ENCODE data around the gene AKR1B15. TPM values are rescaled to one million over a fixed set of nuclear protein-coding genes. Genes with fewer than 3 reads are reported as not detected.
A peak's percentile ranks its signal among the peaks of the same experiment; 100 is the strongest.

Gene AKR1B15
- total RNA-seq, 2 donors from 2014 or later: not detected

- no peak for DNase-seq (ENCODE audit: low spot score in 2 of 2)
- Mint-ChIP-seq H3K27ac (no peak overlapping the region), H3K9me3 (peaks cover 0 to 10% of the 10 kb centered on the region in 2 donors), H3K36me3 (peaks cover 0 to 8% of the 10 kb centered on the region in 2 donors)
- no peak for ATAC-seq
Observed at GRCh38 chr7:134618756-134619530, 70.0 kb downstream of the AKR1B15 start.

- Mint-ChIP-seq H3K27ac (no peak overlapping the region), H3K9me3 (peaks cover 0 to 10% of the 10 kb centered on the region in 2 donors), H3K36me3 (peaks cover 0 to 8% of the 10 kb centered on the region in 2 donors)
- DNase-seq (ENCODE audit: low spot score in 2 of 2) (no peak), ATAC-seq (peak; percentile 16 to 73)
Observed at GRCh38 chr7:134619627-134620331, 70.9 kb downstream of the AKR1B15 start.

- DNase-seq (ENCODE audit: low spot score in 2 of 2) (no peak), ATAC-seq (no peak)
- Mint-ChIP-seq H3K27ac (no peak overlapping the region), H3K36me3 (no peaks in the 10 kb centered on the region), H3K9me3 (no peaks in the 10 kb centered on the region)
Observed at GRCh38 chr7:134622303-134622995, 73.5 kb downstream of the AKR1B15 start.

- ATAC-seq (no peak), DNase-seq (ENCODE audit: low spot score in 2 of 2) (no peak)
- H3K27ac Mint-ChIP-seq: no peak overlapping the region
- H3K36me3 Mint-ChIP-seq: no peaks in the 10 kb centered on the region
- no peaks in the 10 kb centered on the region for H3K9me3 Mint-ChIP-seq
Observed at GRCh38 chr7:134623193-134623592, 74.3 kb downstream of the AKR1B15 start.

- no peaks in the 10 kb centered on the region for H3K9me3 Mint-ChIP-seq
- H3K36me3 Mint-ChIP-seq: no peaks in the 10 kb centered on the region
- DNase-seq (ENCODE audit: low spot score in 2 of 2) (no peak), ATAC-seq (no peak)
- H3K27ac Mint-ChIP-seq: no peak overlapping the region
Observed at GRCh38 chr7:134625550-134625949, 76.6 kb downstream of the AKR1B15 start.

- H3K27ac Mint-ChIP-seq: no peak overlapping the region
- ATAC-seq (no peak), DNase-seq (ENCODE audit: low spot score in 2 of 2) (no peak)
- no peaks in the 10 kb centered on the region for H3K9me3 Mint-ChIP-seq
- H3K36me3 Mint-ChIP-seq: no peaks in the 10 kb centered on the region
Observed at GRCh38 chr7:134627109-134627774, 78.3 kb downstream of the AKR1B15 start.

- DNase-seq (ENCODE audit: low spot score in 2 of 2): no peak
- no peaks in the 10 kb centered on the region for H3K36me3 Mint-ChIP-seq
- no peak for ATAC-seq
- H3K9me3 Mint-ChIP-seq: no peaks in the 10 kb centered on the region
- no peak overlapping the region for H3K27ac Mint-ChIP-seq
Observed at GRCh38 chr7:134627775-134628153, 78.9 kb downstream of the AKR1B15 start.

GRCh38 chr7:134629445-134629844 lies 80.5 kb downstream of the AKR1B15 start:
- H3K27ac Mint-ChIP-seq: no peak overlapping the region
- DNase-seq (ENCODE audit: low spot score in 2 of 2) (no peak), ATAC-seq (no peak)
- H3K9me3 Mint-ChIP-seq: no peaks in the 10 kb centered on the region
- H3K36me3 Mint-ChIP-seq: no peaks in the 10 kb centered on the region

Other genes starting within 250 kb of the AKR1B15 start
- 10 to 100 TPM in 1 of 2 donors, 1 to 10 TPM in 1; 6.4 to 15.4 TPM for gene SLC35B4, start 232.2 kb upstream of the AKR1B15 start, total RNA-seq
- gene AKR1B1, start 90.0 kb upstream of the AKR1B15 start, total RNA-seq: 100 to 1,000 TPM; 104 to 144 TPM
- gene AKR1B10, start 21.5 kb upstream of the AKR1B15 start, total RNA-seq: not detected
- 10 to 100 TPM; 14.4 to 28.6 TPM for gene BPGM, start 97.7 kb downstream of the AKR1B15 start, total RNA-seq
- gene CALD1, start 230.5 kb downstream of the AKR1B15 start, total RNA-seq: 10 to 100 TPM in 1 of 2 donors, 1 to 10 TPM in 1; 5.9 to 15.4 TPM